ENCODE data around the gene FXYD6. TPM values are rescaled to one million over a fixed set of nuclear protein-coding genes. Genes with fewer than 3 reads are reported as not detected.

Gene FXYD6
- total and polyA plus RNA-seq, 2 of the 8 experiments (the other 6 are each of a cell fraction or from before 2014, with no cell fraction given): 44.6 to 117 TPM

- Histone ChIP-seq H3K56ac (replicated peaks; ENCODE audit: insufficient read length, low read depth, low read length) (no peak overlapping the region), H2BK5ac (ENCODE audit: low read depth, low read length) (no peak overlapping the region), H2BK12ac (ENCODE audit: low read depth, low read length) (no peak overlapping the region), H3K27ac (ENCODE audit: low read depth, low read length) (no peak overlapping the region), H3K14ac (ENCODE audit: insufficient read length) (no peak overlapping the region), H3K23me2 (ENCODE audit: low read depth, low read length) (no peaks in the 10 kb centered on the region; the same call in 1 of the 2 replicates), H3K36me3 (ENCODE audit: control insufficient read depth in 2 of 4, insufficient read depth in 4 of 4, low read length in 3 of 4) (no peaks in the 10 kb centered on the region; a peak in 1 of 8 replicates), H3K27me3 (replicated peaks in 1 of 4; ENCODE audit: control insufficient read depth in 3 of 4, extremely low read depth in 1 of 4, insufficient read depth in 3 of 4, low read length in 3 of 4) (no peaks in the 10 kb centered on the region), H3K9me3 (ENCODE audit: insufficient read depth in 2 of 2, low read depth in 1 of 2, low read length in 1 of 2) (no peaks in the 10 kb centered on the region), H2AFZ (ENCODE audit: low read length) (no peak overlapping the region), H4K91ac (replicated peaks; ENCODE audit: insufficient read length, low read length) (no peak overlapping the region), H4K5ac (ENCODE audit: insufficient read length, low read depth, low read length) (no peak overlapping the region), H3K4me2 (ENCODE audit: insufficient read depth in 1 of 2, low read depth in 2 of 2, low read length in 2 of 2) (no peak overlapping the region), H2BK120ac (replicated peaks; ENCODE audit: low read depth, low read length) (no peak overlapping the region), H4K20me1 (replicated peaks in 1 of 2; ENCODE audit: control insufficient read depth in 1 of 2, insufficient read depth in 2 of 2, low read length in 2 of 2) (no peaks in the 10 kb centered on the region), H3K79me2 (ENCODE audit: control insufficient read depth in 1 of 2, insufficient read depth in 2 of 2, low read length in 2 of 2) (no peaks in the 10 kb centered on the region), H3K4me1 (replicated peaks in 1 of 4; ENCODE audit: control insufficient read depth in 3 of 4, insufficient read depth in 4 of 4, low read length in 3 of 4) (peaks cover 0 to 8% (median 3%) of the 10 kb centered on the region in 4 experiments; a peak in 4 of 7 replicates), H3K23ac (ENCODE audit: insufficient read length) (no peak overlapping the region), H2BK15ac (ENCODE audit: low read length) (no peak overlapping the region), H3K79me1 (ENCODE audit: low read depth, low read length) (no peaks in the 10 kb centered on the region), H2BK20ac (ENCODE audit: low read length) (no peak overlapping the region), H3K9ac (replicated peaks in 1 of 4; ENCODE audit: extremely low read depth in 1 of 4, low read depth in 3 of 4, low read length in 3 of 4) (no peak overlapping the region), H3K4ac (replicated peaks; ENCODE audit: insufficient read length, low read depth, low read length) (no peak overlapping the region), H2AK5ac (ENCODE audit: low read depth, low read length) (no peak overlapping the region), H3K4me3 (ENCODE audit: extremely low read depth in 1 of 4, insufficient read depth in 2 of 4, low read depth in 3 of 4, low read length in 4 of 4) (no peak overlapping the region), H3K18ac (ENCODE audit: extremely low read depth, low read length) (no peak overlapping the region), H4K8ac (ENCODE audit: extremely low read depth, insufficient read depth, low read length) (no peak overlapping the region)
- DNase-seq (ENCODE audit: low read depth in 1 of 2, low spot score in 2 of 2) (no peak), FAIRE-seq (no peak)
- CTCF ChIA-PET (ENCODE audit: partially characterized antibody): interaction anchor here (0.5 to 11.9 kb wide), 12 partner anchors 10 to 222 kb away, joined by 3 to 91 read pairs (median 5); partner anchors contain the start of gene FXYD2
- 92% methylated on average over 17 of the region's 17 CpGs; no CpG with 5 or more reads in 1 of the 2 experiments for WGBS, 2 experiments (ENCODE audit: extremely low coverage in 1 of 2, insufficient coverage in 1 of 2, insufficient read length in 1 of 2, insufficient replicate concordance in 2 of 2, low coverage in 1 of 2, low lambda C conversion rate in 2 of 2, missing lambda C conversion rate in 1 of 2)
- POLR2A ChIA-PET (ENCODE audit: partially characterized antibody): no interaction called here
- TF ChIP-seq RXRA (IDR thresholded peaks at IDR 0.05; ENCODE audit: insufficient read depth, low read depth, low read length) (no peak), MAFK (IDR thresholded peaks at IDR 0.05; ENCODE audit: low read depth, low read length) (no peak)
These were observed 41.5 kb downstream of the FXYD6 start for GRCh38 chr11:117834838-117835443.
